ENCODE data around the gene LOXL3. TPM values are rescaled to one million over a fixed set of nuclear protein-coding genes. Genes with fewer than 3 reads are reported as not detected.

Gene LOXL3
- total and polyA plus RNA-seq, 2 experiments from 2014 or later, result 11.2 to 13.6 TPM

DNA sequence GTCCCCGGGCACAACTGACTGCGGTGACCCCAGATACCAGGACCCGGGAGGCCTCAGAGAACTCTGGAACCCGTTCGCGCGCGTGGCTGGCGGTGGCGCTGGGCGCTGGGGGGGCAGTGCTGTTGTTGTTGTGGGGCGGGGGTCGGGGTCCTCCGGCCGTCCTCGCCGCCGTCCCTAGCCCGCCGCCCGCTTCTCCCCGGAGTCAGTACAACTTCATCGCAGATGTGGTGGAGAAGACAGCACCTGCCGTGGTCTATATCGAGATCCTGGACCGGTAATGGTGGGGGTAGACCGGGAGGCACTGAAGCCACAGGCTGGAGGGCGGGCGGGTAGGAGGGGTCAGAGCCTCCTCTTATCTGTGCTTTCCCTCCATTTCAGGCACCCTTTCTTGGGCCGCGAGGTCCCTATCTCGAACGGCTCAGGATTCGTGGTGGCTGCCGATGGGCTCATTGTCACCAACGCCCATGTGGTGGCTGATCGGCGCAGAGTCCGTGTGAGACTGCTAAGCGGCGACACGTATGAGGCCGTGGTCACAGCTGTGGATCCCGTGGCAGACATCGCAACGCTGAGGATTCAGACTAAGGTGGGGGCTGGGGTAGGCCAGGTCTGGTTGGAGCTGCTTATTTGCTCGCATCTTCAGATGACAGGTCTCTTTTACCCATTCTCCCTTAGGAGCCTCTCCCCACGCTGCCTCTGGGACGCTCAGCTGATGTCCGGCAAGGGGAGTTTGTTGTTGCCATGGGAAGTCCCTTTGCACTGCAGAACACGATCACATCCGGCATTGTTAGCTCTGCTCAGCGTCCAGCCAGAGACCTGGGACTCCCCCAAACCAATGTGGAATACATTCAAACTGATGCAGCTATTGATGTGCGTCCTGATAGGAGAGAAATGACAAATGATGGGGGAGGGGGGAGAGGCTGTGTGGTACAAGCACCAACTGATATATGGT, 23.2 kb downstream of the LOXL3 start:
- Histone ChIP-seq H2AFZ (peak overlapping the region; percentile 65), H3K4me2 (peak overlapping the region; percentile 94), H3K27me3 (no peaks in the 10 kb centered on the region), H3K4me3 (peak overlapping the region; percentile 90), H3K9me3 (ENCODE audit: low read depth) (no peaks in the 10 kb centered on the region), H3K27ac (peak overlapping the region; percentile 12), H3K4me1 (ENCODE audit: insufficient read depth) (no peaks in the 10 kb centered on the region), H3K9me2 (replicated peaks; ENCODE audit: insufficient read depth) (no peaks in the 10 kb centered on the region), H4K20me1 (ENCODE audit: insufficient read depth, poor library complexity, severe bottlenecking) (peaks cover 7% of the 10 kb centered on the region), H3K36me3 (replicated peaks; ENCODE audit: insufficient read depth, low read depth) (no peaks in the 10 kb centered on the region), H3K79me2 (peaks cover 32% of the 10 kb centered on the region)
- DNase-seq (ENCODE audit: low spot score), result peak; percentile 48
- TF ChIP-seq EZH2phosphoT487 (IDR thresholded peaks at IDR 0.05; ENCODE audit: low read depth, severe bottlenecking, unreplicated experiment) (no peak), EZH2 (IDR thresholded peaks at IDR 0.05; ENCODE audit: borderline replicate concordance) (no peak)
- TF ChIP-seq, protein P1, sequence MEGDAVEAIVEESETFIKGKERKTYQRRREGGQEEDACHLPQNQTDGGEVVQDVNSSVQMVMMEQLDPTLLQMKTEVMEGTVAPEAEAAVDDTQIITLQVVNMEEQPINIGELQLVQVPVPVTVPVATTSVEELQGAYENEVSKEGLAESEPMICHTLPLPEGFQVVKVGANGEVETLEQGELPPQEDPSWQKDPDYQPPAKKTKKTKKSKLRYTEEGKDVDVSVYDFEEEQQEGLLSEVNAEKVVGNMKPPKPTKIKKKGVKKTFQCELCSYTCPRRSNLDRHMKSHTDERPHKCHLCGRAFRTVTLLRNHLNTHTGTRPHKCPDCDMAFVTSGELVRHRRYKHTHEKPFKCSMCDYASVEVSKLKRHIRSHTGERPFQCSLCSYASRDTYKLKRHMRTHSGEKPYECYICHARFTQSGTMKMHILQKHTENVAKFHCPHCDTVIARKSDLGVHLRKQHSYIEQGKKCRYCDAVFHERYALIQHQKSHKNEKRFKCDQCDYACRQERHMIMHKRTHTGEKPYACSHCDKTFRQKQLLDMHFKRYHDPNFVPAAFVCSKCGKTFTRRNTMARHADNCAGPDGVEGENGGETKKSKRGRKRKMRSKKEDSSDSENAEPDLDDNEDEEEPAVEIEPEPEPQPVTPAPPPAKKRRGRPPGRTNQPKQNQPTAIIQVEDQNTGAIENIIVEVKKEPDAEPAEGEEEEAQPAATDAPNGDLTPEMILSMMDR (IDR thresholded peaks at IDR 0.05; ENCODE audit: poor library complexity), result no peak
- 7% methylated on average over 48 of the region's 54 CpGs for WGBS (ENCODE audit: low lambda C conversion rate, missing lambda C conversion rate)

DNA sequence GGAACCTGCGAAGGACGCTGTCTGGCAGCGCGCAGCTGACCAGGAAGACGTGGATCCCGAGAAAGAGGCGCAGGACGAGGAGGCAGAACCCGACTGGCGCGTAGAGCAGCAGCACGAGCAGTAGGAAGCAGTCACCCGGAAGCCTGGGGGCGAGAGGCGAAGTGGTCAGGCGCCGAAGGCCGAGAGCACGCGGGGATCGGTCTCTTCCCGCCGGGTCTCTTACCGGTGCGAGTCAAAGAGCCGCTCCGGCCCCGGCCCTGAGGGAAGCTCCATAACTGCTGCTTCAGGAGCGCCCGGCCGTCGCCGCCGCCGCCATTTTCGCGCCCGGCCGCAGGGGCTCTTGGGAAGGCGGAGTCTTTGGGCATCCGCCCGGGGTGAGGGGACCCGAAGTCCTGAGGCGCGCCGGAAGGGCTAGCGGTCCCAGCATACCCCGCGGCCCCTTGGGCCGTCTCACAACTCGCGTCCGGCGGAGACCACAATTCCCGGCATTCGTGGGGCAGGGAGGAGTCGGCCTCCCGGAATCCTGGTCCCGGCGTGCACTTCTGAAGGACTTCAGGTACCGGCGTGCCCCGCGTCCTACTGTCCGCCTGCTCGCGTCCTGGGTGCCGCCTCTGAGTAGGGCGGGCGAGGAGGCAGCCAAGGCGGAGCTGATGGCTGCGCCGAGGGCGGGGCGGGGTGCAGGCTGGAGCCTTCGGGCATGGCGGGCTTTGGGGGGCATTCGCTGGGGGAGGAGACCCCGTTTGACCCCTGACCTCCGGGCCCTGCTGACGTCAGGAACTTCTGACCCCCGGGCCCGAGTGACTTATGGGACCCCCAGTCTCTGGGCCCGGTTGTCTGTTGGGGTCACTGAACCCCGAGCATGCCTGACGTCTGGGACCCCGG, 24.1 kb downstream of the LOXL3 start, which contains the start of the genes AUP1 and HTRA2:
Gene AUP1 (minus strand): TSS at position 350 of the 882 bp plus-strand sequence. CDS start 77 bp downstream, at position 273.
Gene HTRA2 (plus strand): TSS at position 577 of the 882 bp plus-strand sequence. CDS start 74 bp downstream, at position 651.
- Histone ChIP-seq H3K4me1 (ENCODE audit: insufficient read depth) (no peaks in the 10 kb centered on the region), H3K27me3 (no peaks in the 10 kb centered on the region), H4K20me1 (ENCODE audit: insufficient read depth, poor library complexity, severe bottlenecking) (peaks cover 7% of the 10 kb centered on the region), H3K36me3 (replicated peaks; ENCODE audit: insufficient read depth, low read depth) (no peaks in the 10 kb centered on the region), H3K9me3 (ENCODE audit: low read depth) (no peaks in the 10 kb centered on the region), H3K4me2 (peak within 1 kb of the TSS; percentile 97), H3K79me2 (peaks cover 32% of the 10 kb centered on the region), H3K4me3 (peak within 1 kb of the TSS; percentile 90), H2AFZ (peak within 1 kb of the TSS; percentile 65), H3K9me2 (replicated peaks; ENCODE audit: insufficient read depth) (no peaks in the 10 kb centered on the region), H3K27ac (peak within 1 kb of the TSS; percentile 89)
- 1% methylated on average over 76 of the region's 87 CpGs for WGBS (ENCODE audit: low lambda C conversion rate, missing lambda C conversion rate)
- peak; percentile 99 for DNase-seq (ENCODE audit: low spot score)
- TF ChIP-seq EZH2 (IDR thresholded peaks at IDR 0.05; ENCODE audit: borderline replicate concordance), result no peak
- TF ChIP-seq, protein P1 (IDR thresholded peaks at IDR 0.05; ENCODE audit: poor library complexity), result no peak
- no peak for TF ChIP-seq EZH2phosphoT487 (IDR thresholded peaks at IDR 0.05; ENCODE audit: low read depth, severe bottlenecking, unreplicated experiment)

DNA sequence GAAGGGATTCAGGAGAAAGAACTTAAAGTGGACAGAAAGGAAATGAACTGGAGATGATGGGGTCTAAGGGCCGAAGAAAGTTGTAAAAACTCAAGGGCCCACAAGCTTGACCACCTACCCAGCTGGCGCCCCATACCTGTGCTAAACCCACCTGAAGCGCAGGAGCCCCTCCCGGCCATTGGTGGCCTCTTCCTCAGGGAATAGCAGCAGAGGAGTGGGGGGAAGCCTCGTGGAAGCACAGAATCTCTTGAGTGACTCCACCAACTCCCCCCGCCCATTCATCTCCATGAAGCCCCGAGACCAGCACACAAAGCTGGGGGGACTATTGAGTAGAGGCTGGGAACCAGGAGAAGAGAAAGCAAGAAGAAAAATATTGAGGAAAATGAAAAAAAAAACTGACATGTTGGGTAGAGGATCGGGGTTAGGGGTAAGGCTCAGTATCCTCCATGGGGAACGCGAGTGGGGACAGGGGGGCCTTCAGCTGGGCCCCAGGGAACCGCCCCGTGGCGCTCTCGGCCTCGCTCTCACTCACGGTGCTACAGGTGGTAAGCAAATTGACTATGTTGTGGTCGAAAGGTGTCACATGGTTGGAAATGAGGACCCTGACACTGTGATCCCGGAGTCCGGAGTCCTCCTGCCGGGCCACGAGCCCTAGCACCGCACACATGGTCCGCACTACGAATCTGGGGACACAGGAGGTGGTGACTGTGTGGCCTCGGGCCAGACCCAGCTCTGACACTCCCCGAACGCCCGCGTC, 25.0 kb downstream of the LOXL3 start:
- peak overlapping the region; percentile 78 for H3K4me3 ChIP-seq
- no peaks in the 10 kb centered on the region for H3K36me3 ChIP-seq (replicated peaks; ENCODE audit: insufficient read depth, low read depth)
- peaks cover 32% of the 10 kb centered on the region for H3K79me2 ChIP-seq
- DNase-seq (ENCODE audit: low spot score), result no peak
- no peaks in the 10 kb centered on the region for H3K9me3 ChIP-seq (ENCODE audit: low read depth)
- H3K9me2 ChIP-seq (replicated peaks; ENCODE audit: insufficient read depth), result no peaks in the 10 kb centered on the region
- H3K27me3 ChIP-seq, result no peaks in the 10 kb centered on the region
- H3K4me1 ChIP-seq (ENCODE audit: insufficient read depth), result no peaks in the 10 kb centered on the region
- 17% methylated on average over 29 of the region's 29 CpGs for WGBS (ENCODE audit: low lambda C conversion rate, missing lambda C conversion rate)
- peak overlapping the region; percentile 42 for H2AFZ ChIP-seq
- peak overlapping the region; percentile 89 for H3K27ac ChIP-seq
- H4K20me1 ChIP-seq (ENCODE audit: insufficient read depth, poor library complexity, severe bottlenecking), result peaks cover 7% of the 10 kb centered on the region
- peak overlapping the region; percentile 97 for H3K4me2 ChIP-seq
- no peak for TF ChIP-seq EZH2 (IDR thresholded peaks at IDR 0.05; ENCODE audit: borderline replicate concordance)
- TF ChIP-seq EZH2phosphoT487 (IDR thresholded peaks at IDR 0.05; ENCODE audit: low read depth, severe bottlenecking, unreplicated experiment), result no peak
- TF ChIP-seq, protein P1 (IDR thresholded peaks at IDR 0.05; ENCODE audit: poor library complexity), result no peak

All from hepatocyte (in vitro differentiated cells).